HG02943 (cell line): ENCODE results near the gene OGFOD3.

ENCODE experiments used
- ATAC-seq: cut with Tn5 transposase; IDR thresholded peaks from one replicate; pipeline ENCODE4 v1.9.1; 2021; ENCODE audit warnings: mild to moderate bottlenecking, low read depth, moderate library complexity; ENCODE audit not compliant: unreplicated experiment

OGFOD3 gene

DNA sequence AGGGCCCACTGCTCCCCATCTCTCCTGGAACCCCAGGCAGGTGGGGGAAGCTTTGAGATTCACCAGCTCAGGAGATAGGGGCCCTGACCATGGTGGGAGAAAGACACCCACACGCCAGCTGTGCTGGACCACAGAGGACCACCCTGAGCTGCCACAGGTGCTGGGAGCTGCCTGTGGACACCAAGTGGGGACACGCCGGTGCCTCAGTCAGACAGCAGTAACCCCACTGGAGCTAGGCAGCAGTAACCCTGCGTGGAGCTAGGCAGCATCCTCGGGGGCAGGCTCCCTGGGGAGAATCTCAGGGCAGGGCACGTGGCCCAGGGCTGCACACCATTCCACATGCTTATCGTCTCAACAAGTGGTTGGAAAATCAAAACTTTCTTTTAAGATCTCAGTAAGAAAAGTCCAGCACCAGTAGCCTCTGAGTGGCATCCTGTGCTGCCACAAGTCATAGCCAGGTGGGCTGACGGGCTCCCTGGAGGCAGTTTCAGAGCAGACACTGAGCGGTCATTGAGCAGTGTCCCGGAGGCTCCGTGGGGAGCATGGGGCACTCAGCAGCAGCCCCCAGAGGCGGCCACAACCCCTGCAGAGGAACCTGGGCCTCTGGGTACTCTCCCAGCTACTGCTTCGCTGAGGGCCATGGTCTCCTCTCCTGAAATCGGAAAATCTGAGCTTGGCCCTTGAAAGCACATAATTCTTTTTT lies 8.2 kb downstream of the OGFOD3 start:
- no peak for ATAC-seq

DNA sequence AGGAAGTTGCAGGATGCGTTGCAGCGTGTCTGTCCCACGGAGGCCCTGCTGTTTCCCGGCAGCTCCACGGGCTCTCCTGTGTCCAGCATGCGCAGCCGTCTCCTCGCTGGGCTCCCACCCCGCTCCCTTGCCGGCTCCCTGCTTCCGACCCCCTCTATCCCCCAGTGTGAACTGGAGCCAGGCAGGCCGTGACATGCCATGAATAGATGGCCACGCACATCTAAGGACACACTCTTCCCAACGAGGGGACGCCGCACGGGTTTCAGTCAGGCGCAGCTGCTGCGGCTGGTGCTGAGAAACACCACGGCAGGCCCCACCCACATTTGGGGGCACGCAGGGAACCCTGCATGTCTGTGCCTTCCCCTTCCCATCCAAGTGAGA lies 9.5 kb downstream of the OGFOD3 start:
- no peak for ATAC-seq

DNA sequence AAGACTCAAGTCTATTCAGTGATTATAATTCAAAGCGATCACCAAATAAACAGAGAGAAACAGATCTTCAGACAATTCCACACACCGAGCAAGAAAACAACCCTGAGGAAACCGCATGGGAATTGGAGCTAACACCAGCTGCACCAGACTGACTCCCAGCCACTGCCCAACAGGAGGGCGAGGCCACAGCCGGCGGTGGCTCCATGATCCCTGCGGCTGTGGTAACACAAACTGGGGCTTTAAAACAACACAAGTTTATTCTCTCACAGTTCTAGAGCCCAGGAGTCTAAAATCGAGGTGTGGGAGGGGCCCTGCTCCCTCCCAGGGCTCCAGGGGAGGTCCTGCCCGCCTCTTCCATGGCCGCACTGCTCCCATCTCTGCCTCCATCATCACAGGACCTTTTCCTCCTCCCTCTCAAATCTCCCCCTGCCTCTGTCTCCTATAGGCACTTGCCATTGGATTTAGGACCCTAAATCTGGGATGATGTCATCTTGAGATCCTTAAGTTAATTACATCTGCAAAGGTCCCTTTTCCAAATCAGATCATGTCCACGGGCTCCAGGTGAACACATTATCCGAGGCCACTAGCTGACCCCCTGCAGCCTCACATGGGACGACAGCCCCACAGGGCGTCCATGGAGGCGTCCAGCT lies 10.0 kb downstream of the OGFOD3 start:
- ATAC-seq, result no peak

DNA sequence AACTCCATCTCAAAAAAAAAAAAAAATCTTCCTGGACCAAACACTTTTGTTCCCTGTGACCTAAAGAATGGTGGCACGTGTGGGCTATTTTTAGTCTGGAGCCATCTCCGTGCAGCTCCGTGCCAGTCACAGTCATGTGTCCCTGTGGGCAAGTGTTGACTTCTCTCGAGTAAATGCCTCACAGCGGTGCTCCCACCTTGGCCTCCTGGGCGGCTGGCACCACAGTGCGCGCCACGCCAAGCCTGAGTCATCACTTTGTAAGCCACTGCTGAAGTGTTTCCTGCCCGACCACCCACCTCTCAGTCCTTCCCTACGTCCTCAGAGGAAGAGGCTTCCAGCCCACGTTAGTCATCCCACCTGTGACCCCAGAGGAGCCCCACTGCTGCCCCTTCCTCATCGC lies 11.1 kb downstream of the OGFOD3 start:
- ATAC-seq, result no peak

DNA sequence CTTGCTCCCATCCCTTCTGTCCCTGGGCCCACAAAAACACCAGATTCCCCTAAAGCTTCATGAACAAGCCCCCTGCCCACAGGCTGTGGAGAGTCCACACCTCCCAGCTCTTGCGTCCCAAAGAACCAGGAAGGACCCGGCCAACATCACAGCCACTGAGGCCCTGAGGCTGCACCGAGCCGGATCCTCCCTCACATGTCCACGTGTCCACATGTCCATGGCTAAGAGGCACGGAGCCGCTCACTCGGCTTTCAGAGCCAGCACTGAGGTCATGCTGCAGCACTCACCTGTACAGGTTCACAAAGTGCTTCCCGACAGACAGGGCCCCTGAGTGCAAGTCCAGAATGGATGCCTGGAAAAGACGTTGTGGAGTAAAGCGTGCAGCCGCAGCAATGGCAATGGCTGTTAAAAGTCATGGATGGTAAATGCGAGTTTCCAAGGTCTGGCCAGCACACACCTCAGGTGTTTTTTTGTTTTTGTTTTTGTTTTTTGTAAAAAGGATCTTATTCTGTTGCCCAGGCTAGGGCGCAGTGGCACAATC lies 12.2 kb downstream of the OGFOD3 start:
- no peak for ATAC-seq

- ATAC-seq, result no peak
Measured at GRCh38 chr17:82405051-82405450, 13.3 kb downstream of the OGFOD3 start.

DNA sequence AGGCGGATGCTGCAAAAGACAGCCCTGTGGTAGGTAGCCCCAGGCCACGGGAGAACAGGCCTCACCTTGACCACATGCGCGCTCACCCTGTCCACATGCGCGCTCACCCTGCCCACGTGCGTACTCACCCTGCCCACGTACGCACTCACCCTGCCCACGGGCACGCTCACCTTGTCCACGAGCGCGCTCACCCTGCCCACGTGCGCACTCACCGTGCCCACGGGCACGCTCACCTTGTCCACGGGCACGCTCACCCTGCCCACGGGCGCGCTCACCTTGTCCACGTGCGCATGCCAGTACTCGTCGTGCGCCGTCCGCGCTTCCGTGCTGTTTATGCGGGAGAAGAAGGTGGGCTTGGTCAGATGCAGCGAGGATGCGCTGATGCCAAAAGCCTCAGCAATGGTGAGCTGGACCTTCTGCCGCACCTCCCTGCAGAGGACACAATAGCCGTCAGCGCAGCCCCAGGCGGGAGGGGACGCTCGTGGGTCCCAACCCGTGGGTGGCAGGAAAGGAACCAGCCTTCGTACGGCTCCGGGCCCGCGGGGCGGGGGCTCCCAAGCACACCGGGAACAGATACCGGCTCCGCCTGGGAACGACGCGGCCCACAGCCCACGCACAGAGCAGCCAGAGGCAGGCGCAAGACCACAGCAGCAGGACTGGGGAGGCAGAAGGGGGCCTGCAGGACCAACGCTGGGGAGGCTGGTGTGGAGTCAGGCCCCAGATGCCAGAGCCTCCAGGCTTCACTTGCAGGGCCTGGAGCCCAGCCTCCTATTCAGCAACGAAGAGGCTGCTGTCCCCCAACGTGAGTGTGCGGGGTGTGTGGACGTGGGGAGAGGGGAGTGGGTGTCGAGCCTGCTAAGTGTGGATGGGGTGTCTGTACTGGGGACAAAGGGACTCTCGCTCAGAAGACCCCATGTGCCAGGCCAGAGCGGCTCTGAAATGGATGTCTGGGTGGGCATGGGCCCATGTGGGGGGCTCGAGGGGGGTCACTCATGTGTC lies 14.4 kb downstream of the OGFOD3 start:
- ATAC-seq, result no peak

DNA sequence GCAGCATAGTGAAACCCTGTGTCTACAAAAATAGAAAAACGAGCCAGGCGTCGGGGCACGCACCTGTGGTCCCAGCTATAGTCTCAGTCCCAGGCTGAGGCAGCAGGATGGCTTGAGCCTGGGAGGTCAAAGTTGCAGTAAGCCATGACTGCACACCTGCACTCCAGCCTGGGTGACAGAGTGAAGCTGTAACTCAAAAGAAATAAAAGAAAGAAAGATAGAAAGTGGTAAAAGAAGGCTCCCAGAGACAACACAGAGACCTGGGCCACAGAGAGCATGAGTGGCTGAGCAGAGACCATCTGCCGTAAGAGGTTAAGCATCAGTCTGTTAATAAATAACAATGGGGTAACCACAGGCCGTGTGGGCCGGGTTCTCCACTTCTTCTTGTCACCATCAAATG lies 15.5 kb downstream of the OGFOD3 start:
- ATAC-seq, result peak; percentile 76

- no peak for ATAC-seq
Measured at GRCh38 chr17:82400830-82401229, 17.6 kb downstream of the OGFOD3 start.

DNA sequence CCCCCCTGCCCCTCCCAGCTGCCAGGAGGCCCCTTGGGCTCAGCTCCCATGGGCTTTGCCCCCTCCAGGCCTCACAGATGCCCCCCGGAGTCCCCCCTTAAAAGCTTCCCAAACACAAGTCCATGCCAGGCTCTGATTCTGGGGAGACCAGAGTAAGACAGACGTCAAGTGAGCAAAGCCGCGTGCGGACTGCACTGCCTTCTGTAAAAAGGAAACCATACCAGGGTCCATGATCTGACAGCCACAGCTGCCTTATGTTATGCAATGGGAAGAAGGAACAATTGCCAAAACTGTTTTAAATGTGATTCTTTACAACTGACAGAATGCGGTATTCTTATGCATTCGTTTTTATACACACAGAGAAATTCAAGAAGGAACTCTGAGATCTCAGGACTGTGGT lies 18.2 kb downstream of the OGFOD3 start:
- ATAC-seq, result no peak

DNA sequence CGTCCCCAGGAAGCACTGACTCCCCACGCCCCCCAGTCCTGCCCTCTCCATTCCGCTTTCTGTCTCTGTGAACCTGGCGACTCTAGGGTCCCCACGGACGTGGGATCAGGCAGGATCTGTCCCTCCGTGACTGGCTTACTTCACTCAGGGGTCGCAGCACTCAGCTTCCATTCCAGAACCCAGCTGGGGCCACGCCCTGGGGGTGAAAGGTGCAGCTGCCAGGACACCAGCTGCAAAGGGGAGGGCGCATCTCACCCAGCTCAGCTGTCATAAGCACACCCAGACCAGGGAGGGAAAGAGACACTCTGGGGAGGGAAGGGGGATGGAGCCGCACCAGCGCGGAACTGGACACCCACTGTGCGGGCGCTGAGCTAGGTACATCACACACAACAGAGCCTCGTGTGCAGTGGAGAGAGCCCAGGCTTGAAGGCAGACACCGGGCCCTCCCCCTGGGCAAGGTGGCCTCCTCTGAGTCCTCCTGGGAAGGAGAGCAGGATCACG lies 18.7 kb downstream of the OGFOD3 start:
- no peak for ATAC-seq

DNA sequence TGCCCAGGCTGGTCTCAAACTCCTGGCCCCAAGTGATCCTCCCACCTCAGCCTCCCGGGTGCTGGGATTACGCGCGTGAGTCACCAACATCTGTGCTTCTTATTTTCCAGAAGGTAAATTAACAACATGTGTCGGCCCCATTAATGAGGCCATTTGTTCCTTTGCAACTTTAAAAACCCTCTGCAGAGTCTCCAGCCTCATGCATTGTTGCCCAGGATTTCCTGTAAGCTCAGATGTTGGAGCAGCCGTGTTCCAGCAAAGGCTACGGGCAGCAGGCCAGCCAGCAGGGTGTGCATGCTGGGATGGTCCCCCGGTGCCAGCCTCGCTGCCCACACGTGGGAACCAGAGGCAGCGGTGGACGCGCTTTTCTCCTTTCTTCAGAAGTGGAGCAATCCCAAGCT lies 19.3 kb downstream of the OGFOD3 start:
- no peak for ATAC-seq

GRCh38 chr17:82397449-82398335 lies 20.7 kb downstream of the OGFOD3 start:
- ATAC-seq, result no peak

GRCh38 chr17:82396601-82397435 lies 21.6 kb downstream of the OGFOD3 start:
- no peak for ATAC-seq

- ATAC-seq, result no peak
Measured at GRCh38 chr17:82394278-82394677, 24.1 kb downstream of the OGFOD3 start.

DNA sequence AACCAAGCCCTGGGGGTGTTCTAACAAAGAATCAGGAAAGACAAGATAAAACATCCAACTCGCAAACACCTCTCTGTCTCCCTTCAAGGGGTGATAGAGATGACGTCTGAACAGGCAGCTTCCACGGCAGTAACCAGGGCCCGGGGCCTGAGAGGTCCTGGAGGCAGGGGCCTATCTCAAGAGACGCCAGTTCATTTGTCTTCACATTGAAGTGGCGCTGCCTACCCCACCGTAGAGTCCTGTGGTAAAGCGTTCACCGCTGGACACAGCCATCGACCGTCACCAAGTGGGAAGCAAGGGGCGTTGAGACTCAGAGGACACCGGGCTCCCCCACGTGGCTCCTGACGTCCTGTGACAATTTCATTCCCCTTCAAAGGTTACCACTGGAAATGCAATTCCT lies 25.4 kb downstream of the OGFOD3 start:
- ATAC-seq, result no peak

DNA sequence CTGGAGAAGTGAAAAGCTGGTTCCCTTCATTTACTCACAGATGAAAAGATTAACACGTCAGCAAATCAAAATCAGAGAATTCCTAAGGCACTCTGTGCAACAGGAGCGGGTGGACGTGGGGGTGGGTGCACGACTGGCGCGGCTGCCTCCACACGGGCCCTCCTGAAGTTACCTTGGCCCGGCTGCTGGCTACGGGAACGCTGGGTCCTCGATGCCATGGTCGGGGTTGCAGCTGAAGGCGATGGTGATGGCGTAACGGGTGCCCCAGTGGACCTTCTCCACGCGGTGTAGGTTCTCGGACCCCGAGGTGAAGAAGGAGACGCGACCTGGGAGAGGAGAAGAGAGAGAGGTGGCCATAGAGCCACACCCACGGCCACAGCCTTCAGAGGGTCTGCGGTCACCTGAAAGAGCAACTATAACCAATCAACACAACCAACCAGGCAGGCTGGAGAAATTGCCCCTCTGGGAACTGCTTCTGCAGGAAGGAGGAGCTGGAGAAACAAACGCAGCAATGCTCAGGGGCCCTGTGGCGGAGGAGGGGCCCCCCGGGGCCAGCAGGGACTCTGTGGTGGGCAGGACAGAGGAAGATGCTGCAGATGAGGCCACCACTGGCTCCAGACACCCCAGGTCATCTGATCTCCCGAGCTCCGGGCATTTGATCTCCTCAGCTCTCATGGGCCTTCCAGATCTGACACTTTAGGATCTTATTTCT lies 26.0 kb downstream of the OGFOD3 start:
- no peak for ATAC-seq

GRCh38 chr17:82391496-82392066 lies 26.8 kb downstream of the OGFOD3 start:
- no peak for ATAC-seq
